Measurements from ENCODE around the gene TFEC.
"Not testable (repeated sequence)": the region's sequence is repeated elsewhere in the genome, so short reads cannot be mapped to it uniquely, and the experiment has no call there.

TFEC gene

DNA sequence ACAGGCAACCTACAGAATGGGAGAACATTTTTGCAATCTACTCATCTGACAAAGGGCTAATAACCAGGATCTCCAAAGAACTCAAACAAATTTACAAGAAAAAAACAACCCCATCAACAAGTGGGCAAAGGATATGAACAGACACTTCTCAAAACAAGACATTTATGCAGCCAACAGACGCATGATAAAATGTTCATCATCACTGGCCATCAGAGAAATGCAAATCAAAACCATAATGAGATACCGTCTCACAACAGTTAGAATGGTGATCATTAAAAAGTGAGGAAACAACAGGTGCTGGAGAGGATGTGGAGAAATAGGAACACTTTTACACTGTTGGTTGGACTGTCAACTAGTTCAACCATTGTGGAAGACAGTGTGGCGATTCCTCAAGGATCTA is 100.8 kb downstream of the TFEC start:
- not testable (repeated sequence) for DNase-seq (ENCODE audit: low spot score)

- DNase-seq (ENCODE audit: low spot score) = no peak
Measured at GRCh38 chr7:115924411-115924810, 106.2 kb downstream of the TFEC start.

GRCh38 chr7:115920367-115920766 is 110.2 kb downstream of the TFEC start:
- no peak for DNase-seq (ENCODE audit: low spot score)

DNA sequence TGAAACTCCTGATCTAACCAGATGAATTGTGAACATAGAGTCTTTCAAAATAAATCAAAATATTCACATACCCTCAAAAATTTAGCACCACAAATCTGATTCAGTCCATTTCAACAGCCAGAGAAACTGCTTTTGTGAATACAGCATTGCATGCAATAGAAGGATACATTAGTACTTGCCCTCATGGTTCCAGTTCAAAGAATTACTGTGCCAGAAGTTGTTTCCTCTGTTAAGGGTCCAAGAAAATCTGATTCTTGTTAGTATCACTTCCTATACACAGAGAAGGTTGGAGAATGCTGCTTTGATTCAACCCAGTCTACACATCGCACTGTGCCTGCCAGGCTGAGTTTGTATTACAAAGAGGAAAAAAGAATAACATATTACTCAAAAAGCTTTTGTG is 115.6 kb downstream of the TFEC start:
- no peak for DNase-seq (ENCODE audit: low spot score)

DNA sequence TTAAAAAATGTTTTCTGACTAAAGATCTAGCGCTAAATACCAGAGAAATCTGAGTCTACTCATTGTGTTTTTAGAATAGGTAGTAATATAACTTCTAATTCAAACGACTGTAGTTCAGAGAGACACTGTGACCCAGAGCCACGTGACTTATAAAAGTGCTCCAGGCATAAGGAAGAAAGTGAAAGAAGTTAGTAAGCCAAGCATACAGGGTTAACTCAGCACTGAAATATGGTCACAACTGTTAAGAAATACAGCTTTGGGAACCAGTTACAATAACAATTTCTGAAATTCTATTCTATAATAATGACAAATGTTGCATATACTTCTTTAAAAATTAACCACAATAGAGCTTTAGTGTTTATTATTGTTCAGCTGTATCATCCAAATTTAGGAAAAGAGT is 119.1 kb downstream of the TFEC start:
- DNase-seq (ENCODE audit: low spot score) = no peak

DNA sequence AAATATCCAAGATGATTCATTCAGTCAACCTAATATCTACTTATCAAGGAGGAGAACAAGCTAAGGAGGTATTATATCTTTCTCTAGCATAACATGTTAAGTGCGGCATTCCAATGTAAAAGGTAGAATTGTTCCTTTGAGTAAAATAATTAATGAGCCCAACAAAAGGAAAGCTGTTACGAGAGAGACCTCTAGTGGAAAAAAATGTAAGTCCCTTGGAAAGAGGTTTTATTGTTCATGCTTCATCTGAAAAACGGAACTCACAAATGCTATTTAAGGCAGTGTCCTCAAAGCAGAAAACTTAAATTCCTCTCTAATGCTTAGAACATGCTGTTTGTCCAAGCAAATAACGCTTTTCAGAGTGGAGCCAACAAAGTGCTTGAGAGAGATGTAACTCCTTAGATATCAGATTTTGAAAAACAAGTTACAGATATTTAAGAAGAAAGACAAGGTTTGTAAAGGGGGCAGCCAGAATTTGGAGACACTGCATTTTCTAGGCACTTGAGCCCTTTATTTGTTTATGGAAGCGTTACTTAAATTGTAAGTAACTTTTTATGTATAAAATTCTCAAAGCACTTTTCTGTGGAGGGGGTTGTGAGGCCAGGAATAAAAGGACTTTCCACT is 119.9 kb downstream of the TFEC start:
- peak; percentile 8 for DNase-seq (ENCODE audit: low spot score)

DNA sequence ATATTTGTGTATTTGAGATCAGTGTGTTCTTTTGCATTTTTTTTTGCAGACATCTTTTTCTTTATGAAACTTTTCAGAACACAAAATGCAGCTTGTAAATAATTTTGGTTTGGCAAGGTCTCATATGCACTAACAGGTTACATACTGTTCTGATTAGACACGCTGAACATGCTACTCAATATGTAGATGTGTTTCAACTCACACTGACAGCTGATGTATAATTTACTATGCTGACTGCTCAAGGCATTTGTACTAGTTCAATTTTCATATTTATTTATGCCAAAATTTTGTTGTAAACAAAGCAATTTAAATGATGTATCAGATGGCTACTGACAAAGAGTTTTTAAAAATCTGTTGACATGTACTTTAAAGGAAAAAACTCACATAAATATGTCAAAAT is 123.8 kb downstream of the TFEC start:
- no peak for DNase-seq (ENCODE audit: low spot score)

- DNase-seq (ENCODE audit: low spot score) = no peak
Measured at GRCh38 chr7:115889669-115889984, 140.9 kb downstream of the TFEC start.

DNA sequence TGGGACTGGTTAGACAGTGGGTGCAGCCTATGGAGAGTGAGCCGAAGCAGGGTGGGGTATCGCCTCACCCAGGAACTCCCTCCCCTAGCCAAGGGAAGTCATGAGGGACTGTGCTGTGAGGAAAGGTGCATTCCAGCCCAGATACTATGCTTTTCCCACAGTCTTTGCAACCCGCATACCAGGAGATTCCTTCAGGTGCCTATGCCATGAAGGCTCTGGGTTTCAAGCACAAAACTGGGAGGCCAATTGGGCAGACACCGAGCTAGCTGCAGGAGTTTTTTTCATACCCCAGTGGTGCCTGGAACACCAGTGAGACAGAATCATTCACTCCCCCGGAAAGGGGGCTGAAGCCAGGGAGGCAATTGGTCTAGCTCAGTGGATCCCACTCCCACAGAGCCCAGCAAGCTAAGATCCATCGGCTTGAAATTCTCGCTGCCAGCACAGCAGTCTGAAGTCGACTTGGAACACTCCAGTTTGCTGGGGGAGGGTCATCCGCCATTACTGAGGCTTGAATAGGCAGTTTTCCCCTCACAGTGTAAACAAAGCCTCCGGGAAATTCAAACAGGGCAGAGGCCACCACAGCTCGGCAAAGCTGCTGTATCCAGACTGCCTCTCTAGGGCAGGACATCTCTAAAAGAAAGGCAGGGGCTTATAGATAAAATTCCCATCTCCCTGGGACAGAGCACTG is 141.4 kb downstream of the TFEC start:
- DNase-seq (ENCODE audit: low spot score) = no peak

DNA sequence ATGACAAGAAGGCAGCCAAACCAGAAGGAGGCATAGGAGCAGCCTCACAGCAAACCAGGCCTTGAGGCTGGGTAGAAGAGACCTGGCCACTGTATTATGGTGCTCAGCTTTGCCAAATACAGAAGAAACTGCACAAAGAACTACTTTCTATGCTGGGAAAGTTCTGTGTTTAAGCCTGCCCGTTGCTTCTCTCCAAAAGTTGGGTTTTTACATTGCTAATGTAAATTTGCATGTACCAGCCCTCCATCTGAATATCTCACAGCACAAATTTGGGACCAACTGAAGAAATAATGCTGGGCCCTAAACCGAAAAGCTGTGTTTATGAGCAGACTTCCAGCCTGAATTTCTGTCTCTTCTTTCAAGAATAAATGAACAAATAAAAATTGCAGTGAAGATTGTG is 145.0 kb downstream of the TFEC start:
- DNase-seq (ENCODE audit: low spot score) = no peak
